Measurements from ENCODE around the gene ZSCAN22. TPM values are rescaled to one million over a fixed set of nuclear protein-coding genes. Genes with fewer than 3 reads are reported as not detected.
A peak's percentile ranks its signal among the peaks of the same experiment; 100 is the strongest.

The ZSCAN22 gene
- polyA plus RNA-seq, 1 experiment = 2.6 TPM

GRCh38 chr19:58362272-58362994 lies 35.6 kb downstream of the ZSCAN22 start, which contains the start of gene ZNF497:
Gene ZNF497 (minus strand): TSS chr19:58362751. CDS start chr19:58357635, 5,116 bp downstream.
- Histone ChIP-seq H3K27ac (ENCODE audit: low read depth, low read length) (peak within 1 kb of the TSS; percentile 97), H3K27me3 (ENCODE audit: control insufficient read depth, insufficient read depth, low read length) (peaks cover 6% of the 10 kb centered on the region), H3K4me3 (ENCODE audit: low read depth, low read length) (peak within 1 kb of the TSS; percentile 77), H3K9me3 (ENCODE audit: control insufficient read depth, insufficient read depth, low read length) (peaks cover 7% of the 10 kb centered on the region; the same call in 1 of the 2 replicates)
- no peak; the same call in 1 of the 2 replicates for TF ChIP-seq CTCF (IDR thresholded peaks at IDR 0.05; ENCODE audit: low read depth, low read length)
- ChIA-PET POLR2A (interaction anchor here (0.5 to 2.3 kb wide), 18 partner anchors 8 to 198 kb away, joined by 3 to 17 read pairs (median 4); partner anchors contain the start of genes ERVK3-1, RPS5, UBE2M and ZBTB45), CTCF (interaction anchor here (0.6 kb wide), 1 partner anchor 44 kb away, joined by 4 read pairs; no protein-coding TSS in a partner anchor)
- peak; percentile 88 for DNase-seq (ENCODE audit: low read depth, low spot score)

- no peak for DNase-seq (ENCODE audit: low read depth, low spot score)
- no peak for TF ChIP-seq CTCF (IDR thresholded peaks at IDR 0.05; ENCODE audit: low read depth, low read length)
- no peak overlapping the region for H3K4me3 ChIP-seq (ENCODE audit: low read depth, low read length)
- H3K27me3 ChIP-seq (ENCODE audit: control insufficient read depth, insufficient read depth, low read length) = peaks cover 2% of the 10 kb centered on the region
- ChIA-PET POLR2A (no interaction called here), CTCF (interaction anchor here (0.5 to 0.9 kb wide), 2 partner anchors 155 to 445 kb away, joined by 3 read pairs; partner anchors contain the start of gene ZBTB45)
- H3K9me3 ChIP-seq (ENCODE audit: control insufficient read depth, insufficient read depth, low read length) = peaks cover 22% of the 10 kb centered on the region; the same call in 1 of the 2 replicates
- no peak overlapping the region for H3K27ac ChIP-seq (ENCODE audit: low read depth, low read length)
Observed at GRCh38 chr19:58364146-58364545, 37.4 kb downstream of the ZSCAN22 start.

- CTCF ChIA-PET = no interaction called here
- Histone ChIP-seq H3K9me3 (ENCODE audit: control insufficient read depth, insufficient read depth, low read length) (peaks cover 24% of the 10 kb centered on the region; the same call in 1 of the 2 replicates), H3K4me3 (ENCODE audit: low read depth, low read length) (no peak overlapping the region), H3K27ac (ENCODE audit: low read depth, low read length) (no peak overlapping the region), H3K27me3 (ENCODE audit: control insufficient read depth, insufficient read depth, low read length) (peaks cover 2% of the 10 kb centered on the region)
- no peak for DNase-seq (ENCODE audit: low read depth, low spot score)
- POLR2A ChIA-PET = no interaction called here
- TF ChIP-seq CTCF (IDR thresholded peaks at IDR 0.05; ENCODE audit: low read depth, low read length) = no peak
Observed at GRCh38 chr19:58366585-58367430, 40.0 kb downstream of the ZSCAN22 start.

- ChIA-PET CTCF (no interaction called here), POLR2A (no interaction called here)
- Histone ChIP-seq H3K4me3 (ENCODE audit: low read depth, low read length) (no peak overlapping the region), H3K9me3 (ENCODE audit: control insufficient read depth, insufficient read depth, low read length) (peaks cover 24% of the 10 kb centered on the region; the same call in 1 of the 2 replicates), H3K27me3 (ENCODE audit: control insufficient read depth, insufficient read depth, low read length) (peaks cover 2% of the 10 kb centered on the region), H3K27ac (ENCODE audit: low read depth, low read length) (no peak overlapping the region)
- DNase-seq (ENCODE audit: low read depth, low spot score) = no peak
- no peak for TF ChIP-seq CTCF (IDR thresholded peaks at IDR 0.05; ENCODE audit: low read depth, low read length)
Observed at GRCh38 chr19:58367698-58368454, 41.1 kb downstream of the ZSCAN22 start.
